Measurements from ENCODE around the gene TSPAN8.

DNA sequence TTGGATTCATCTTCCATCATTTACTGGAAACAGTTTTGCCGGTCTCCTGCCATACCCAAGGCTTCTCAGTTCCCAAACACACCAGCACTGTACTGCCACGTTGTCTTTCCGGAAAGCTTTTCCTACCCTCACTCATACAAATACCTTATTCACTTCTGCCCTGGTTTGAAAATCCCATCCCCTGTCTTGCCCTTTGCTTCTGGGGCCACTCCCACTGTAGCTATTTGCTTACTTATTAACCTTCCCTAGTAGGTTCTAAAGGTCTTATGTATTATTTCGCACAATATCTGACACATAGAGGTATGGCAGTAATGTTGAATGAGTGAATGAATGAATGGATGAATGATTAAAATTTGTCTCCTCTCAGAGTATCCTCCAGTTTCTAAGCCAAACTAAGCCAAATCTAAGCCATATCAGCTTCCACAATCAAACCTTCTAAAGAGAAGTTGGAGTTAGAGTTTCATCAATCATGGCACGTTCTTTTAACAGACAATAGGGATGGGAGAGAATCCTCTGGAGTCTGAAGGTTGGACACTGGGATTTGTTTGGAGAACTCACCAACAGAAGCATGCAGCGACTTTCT, 18.6 kb downstream of the TSPAN8 start:
- TF ChIP-seq TAF1 (IDR thresholded peaks at IDR 0.05; ENCODE audit: borderline replicate concordance, insufficient read depth, low read length) = no peak
- TF ChIP-seq POLR2AphosphoS5 (IDR thresholded peaks at IDR 0.05; ENCODE audit: low read depth, low read length) = no peak
- no peak for TF ChIP-seq FOXP2 (optimal IDR thresholded peaks at IDR 0.05; ENCODE audit: borderline replicate concordance, extremely low read depth, extremely low read length, insufficient read depth)
- TF ChIP-seq, protein P1, sequence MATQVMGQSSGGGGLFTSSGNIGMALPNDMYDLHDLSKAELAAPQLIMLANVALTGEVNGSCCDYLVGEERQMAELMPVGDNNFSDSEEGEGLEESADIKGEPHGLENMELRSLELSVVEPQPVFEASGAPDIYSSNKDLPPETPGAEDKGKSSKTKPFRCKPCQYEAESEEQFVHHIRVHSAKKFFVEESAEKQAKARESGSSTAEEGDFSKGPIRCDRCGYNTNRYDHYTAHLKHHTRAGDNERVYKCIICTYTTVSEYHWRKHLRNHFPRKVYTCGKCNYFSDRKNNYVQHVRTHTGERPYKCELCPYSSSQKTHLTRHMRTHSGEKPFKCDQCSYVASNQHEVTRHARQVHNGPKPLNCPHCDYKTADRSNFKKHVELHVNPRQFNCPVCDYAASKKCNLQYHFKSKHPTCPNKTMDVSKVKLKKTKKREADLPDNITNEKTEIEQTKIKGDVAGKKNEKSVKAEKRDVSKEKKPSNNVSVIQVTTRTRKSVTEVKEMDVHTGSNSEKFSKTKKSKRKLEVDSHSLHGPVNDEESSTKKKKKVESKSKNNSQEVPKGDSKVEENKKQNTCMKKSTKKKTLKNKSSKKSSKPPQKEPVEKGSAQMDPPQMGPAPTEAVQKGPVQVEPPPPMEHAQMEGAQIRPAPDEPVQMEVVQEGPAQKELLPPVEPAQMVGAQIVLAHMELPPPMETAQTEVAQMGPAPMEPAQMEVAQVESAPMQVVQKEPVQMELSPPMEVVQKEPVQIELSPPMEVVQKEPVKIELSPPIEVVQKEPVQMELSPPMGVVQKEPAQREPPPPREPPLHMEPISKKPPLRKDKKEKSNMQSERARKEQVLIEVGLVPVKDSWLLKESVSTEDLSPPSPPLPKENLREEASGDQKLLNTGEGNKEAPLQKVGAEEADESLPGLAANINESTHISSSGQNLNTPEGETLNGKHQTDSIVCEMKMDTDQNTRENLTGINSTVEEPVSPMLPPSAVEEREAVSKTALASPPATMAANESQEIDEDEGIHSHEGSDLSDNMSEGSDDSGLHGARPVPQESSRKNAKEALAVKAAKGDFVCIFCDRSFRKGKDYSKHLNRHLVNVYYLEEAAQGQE (IDR thresholded peaks at IDR 0.05; ENCODE audit: insufficient read depth in 1 of 2, low read depth in 2 of 2, low read length in 2 of 2) = no peak
- no peak for TF ChIP-seq SIN3A (IDR thresholded peaks at IDR 0.05; ENCODE audit: borderline replicate concordance, insufficient read depth, low read length)
